HG03460 (cell line): Measurements from ENCODE around the gene PAIP2B.

Experiments
- ATAC-seq: cut with Tn5 transposase; IDR thresholded peaks from one replicate; pipeline ENCODE4 v1.9.1; 2021; ENCODE audit not compliant: unreplicated experiment

PAIP2B gene

DNA sequence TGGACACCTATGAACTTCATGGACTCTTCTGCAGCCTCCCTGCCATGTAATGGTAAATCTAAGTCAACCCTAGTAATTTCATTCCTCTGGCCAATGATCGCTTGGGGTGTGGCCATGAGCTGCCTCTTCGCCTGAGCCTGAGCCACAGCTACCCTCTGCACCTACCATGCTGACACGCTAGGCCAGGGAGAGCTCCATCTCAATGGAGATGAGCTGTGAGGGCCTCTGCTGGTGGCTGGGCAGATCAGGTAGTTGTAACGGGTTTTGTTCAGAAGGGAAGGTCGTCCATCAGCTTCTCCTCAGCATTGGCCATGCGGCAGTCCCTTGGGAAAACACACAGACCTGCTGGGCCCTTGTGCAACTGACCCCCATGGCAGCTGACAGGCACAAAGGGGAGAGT lies 72.1 kb downstream of the PAIP2B start:
- ATAC-seq, result no peak

DNA sequence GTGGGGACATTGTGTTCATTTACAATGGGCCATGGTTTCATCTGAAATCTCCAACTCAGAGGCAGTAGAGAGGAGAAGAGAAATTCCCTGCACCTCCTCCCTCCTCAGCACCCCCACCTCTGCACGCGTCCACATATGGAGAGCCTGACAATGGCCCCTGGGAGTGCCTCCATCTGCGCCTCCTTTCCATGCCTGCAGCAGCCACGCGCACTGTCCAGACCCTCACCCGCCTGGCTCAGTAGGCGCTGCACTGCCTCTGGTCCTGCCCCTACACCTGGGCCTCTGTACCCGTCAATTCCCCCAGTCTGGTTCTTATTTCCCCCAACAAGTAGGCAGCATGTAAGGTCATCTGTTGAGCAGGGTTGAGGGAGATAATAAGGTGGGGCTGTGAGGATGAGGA lies 72.6 kb downstream of the PAIP2B start:
- no peak for ATAC-seq

DNA sequence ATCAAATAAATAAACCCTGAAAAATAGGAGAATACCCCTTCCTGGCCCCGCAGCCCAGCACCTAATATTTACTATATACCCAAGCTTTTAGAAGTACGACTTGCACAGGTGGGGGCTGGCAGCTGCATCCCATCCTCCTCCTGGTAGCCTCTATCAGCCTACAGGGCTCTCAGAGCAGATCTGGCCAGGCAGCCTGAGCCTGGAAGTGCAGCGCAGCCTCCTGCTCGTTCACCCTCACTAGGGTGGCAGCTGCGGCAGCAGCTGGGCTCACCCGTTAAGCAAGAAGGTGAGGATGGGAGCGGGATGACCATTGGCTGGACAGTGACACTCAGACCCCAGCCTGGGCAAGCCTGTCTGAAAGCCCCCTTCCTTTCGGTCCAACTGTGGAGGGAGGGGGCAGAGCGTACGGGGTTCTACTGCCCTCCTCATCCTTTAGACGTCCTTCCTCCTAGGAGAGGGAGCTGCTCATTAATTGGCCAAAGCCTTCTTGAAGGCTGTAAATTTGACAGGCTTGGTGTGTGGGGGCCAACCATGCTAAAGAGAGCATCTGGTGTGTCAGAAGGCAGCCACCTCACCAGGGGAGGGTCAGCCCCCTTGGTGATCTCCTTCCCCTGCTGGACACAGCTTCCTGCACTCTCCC lies 73.2 kb downstream of the PAIP2B start:
- ATAC-seq, result no peak

DNA sequence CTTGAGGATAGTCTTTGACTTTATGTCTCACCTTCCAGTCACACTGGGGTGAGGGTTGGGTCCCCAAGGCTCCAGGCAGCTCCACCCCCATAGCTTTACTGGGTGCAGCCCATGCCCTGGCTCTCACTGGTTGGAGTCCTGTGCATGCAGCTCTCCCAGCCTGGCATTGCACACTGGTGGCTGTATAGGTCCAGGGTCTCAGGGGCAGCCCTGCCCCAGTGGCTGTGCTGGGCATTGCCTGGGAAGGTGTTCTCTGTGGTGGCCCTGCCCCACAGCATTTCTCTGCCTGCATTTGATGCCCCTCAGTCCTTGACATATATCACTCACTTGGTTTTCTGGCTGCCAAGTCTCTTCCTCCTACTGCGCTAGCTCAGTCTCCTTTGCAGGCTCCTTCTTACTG lies 75.3 kb downstream of the PAIP2B start:
- ATAC-seq, result no peak

DNA sequence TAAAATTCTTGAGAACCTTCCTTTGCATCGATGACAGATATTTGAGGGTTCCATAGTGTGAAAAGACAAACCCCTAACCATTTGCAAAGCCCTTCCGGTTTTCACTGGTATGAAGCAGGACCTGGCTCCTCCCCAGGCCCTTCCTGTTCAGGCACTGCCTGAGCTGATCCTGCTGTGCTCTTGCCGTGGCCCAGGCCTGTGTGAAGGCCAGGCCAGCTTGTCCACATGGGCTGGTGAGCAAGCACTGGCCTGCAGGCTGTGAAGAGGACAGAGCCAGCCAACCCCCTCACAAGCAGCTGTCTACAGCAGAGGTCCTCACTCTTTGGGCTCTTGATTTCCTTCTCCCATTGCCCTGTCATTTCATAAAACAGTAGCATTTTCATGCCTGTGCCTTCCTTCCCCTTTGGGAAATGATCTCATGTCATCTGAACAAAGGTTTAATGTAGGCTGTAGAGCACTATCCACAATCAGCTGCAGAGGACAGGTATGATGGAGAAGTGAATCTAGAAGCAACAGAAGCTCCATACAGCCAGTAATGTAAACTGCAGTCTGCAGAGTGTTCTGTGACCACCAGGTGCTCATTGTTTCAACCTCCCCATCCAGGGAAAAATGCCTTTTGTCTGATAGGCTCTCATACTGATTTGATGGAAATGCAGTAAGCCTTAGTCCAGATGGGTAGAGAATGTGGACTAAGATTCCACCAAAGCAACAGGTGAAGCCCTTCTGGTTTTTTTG lies 76.7 kb downstream of the PAIP2B start:
- ATAC-seq, result no peak

DNA sequence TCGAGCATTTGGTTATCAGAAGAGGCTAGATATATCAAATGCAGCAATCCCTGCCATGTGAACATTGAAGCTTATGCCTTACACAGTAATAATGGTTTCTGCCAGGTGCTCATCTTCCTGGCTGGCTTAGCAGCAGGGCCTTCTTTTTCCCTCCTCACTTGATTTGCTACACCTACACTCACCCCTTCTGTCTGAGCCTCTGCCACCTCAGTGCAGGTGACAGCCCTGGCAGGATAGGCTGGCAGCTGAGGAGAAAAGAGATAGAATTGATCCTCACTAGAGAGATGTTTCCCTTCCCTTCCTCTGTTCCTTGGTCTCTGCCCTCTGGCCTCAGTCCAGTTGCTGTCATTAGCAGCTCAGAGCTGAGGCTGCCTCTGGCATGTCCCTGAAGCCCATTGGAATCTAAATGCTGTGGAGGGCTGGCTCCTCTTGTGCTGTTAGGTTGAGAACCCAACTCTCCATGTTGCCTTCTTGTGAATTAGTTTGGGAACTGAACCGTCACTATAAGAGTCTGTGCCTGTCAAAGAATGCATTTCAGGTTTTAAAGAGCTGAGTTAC lies 78.3 kb downstream of the PAIP2B start:
- ATAC-seq, result no peak

DNA sequence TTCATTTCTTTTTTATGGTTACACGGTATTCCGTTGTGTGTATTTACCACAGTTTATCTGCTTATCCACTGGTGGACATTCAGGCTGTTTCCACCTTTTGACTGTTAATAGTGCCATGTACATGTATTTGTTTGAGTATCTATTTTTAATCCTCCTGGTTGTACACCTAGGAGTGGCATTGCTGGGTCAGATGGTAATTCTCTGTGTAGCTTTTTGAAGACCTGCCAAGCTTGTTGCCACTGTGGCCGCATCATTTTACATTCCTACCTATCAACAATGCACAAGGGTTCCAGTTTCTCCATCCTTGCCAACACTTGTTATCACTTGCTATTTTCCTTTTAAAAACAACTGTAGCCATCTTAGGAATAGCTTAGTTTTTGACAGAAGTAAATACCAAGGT lies 83.1 kb downstream of the PAIP2B start:
- no peak for ATAC-seq

DNA sequence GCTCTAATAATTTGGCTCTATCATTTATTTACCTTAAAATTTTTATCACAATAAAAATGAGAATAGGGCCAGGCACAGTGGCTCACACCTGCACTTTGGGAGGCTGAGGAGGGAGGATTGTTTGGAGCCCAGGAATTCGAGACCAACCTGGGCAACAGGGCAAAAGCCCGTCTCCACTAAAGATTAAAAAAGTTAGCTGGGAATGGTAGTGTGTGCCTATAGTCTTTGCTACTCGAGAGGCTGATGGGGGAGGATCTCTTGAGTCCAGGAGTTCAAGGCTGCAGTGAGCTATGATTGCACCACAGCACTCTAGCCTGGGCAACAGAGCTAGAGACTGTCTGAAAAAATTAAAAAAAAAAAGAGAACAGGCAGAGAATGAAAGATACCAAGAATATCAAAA lies 90.7 kb downstream of the PAIP2B start:
- no peak for ATAC-seq

DNA sequence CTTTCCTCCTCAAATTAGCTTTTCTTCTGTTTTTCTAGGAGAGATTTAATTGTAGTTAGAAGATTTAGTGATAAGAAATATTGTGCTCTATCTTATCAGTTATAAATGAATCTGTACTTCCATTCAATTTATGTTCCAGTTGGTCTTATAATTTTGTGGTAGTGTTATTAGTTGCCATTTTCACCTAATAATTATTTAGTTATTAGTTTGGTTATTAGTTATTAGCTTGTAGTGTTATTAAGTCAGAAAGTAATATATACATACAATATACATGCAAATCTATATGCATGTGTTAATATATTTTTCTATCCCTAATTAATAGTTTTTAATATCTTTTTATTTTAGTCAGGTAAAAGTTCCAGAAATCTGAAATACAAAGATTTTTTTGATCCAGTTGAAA lies 93.3 kb downstream of the PAIP2B start:
- no peak for ATAC-seq
